Vagina (tissue), 2 donors: ENCODE data around the gene CAPN15. TPM values are rescaled to one million over a fixed set of nuclear protein-coding genes. Genes with fewer than 3 reads are reported as not detected.

Experiments
- DNase-seq, 2 donors: peaks; one replicate each; pipeline ENCODE4 v3.0.0-alpha.2; 2017; ENCODE audit errors: extremely low spot score in 2 of 2
- H3K27ac ChIP-seq: fragments of 200-600 bp; sonication (generic); one replicate; pipeline ENCODE4 v1.5.1; 2019
- H3K27me3 ChIP-seq: fragments of 200-600 bp; sonication (generic); one replicate; pipeline ENCODE4 v1.5.1; 2019
- H3K36me3 ChIP-seq, 2 donors: fragments of 200-600 bp; sonication (generic); one replicate each; pipeline ENCODE4 v1.5.1; 2017 to 2019
- H3K4me1 ChIP-seq: fragments of 200-600 bp; sonication (generic); one replicate; pipeline ENCODE4 v1.5.1; 2019
- H3K4me3 ChIP-seq, 2 donors: fragments of 200-600 bp; sonication (generic); 1 replicate in 1 of 2; 2 replicates in 1 of 2; pipeline ENCODE4 v1.5.1; 2016 to 2019
- H3K9me3 ChIP-seq: fragments of 200-600 bp; sonication (generic); one replicate; pipeline ENCODE4 v1.5.1; 2019
- CTCF ChIP-seq, 3 experiments: fragments of 450-650 bp in 2 of 3; fragments of 200-600 bp in 1 of 3; sonication (generic) in 1 of 3; IDR thresholded peaks; one replicate each; pipeline ENCODE4 v1.5.1; 2017 to 2019; ENCODE audit warnings: antibody characterized with exemption in 3 of 3, mild to moderate bottlenecking in 2 of 3, moderate library complexity in 2 of 3
- POLR2A ChIP-seq, 2 donors: fragments of 450-650 bp; IDR thresholded peaks; one replicate each; pipeline ENCODE4 v1.6.1; 2017; ENCODE audit warnings: antibody characterized with exemption in 2 of 2, mild to moderate bottlenecking in 2 of 2, moderate library complexity in 2 of 2
- POLR2AphosphoS5 ChIP-seq, 2 donors: sonication (generic); formaldehyde crosslinking; IDR thresholded peaks; one replicate each; pipeline ENCODE4 v1.9.0; 2017; ENCODE audit warnings: antibody characterized with exemption in 2 of 2, mild to moderate bottlenecking in 2 of 2, low read depth in 1 of 2; ENCODE audit not compliant: insufficient read depth in 1 of 2
- intact Hi-C: fragments of 100-400 bp; cut with DNase I; formaldehyde crosslinking; loops from one replicate; pipeline ENCODE4 v1.15.1; 2023
- total RNA-seq: library from RNA; depleted of rRNA; stranded (reverse); fragments of >200 nt; gene quantifications from one replicate; pipeline ENCODE4 v1.2.3, GENCODE V29; 2016

The CAPN15 gene
- total RNA-seq, 1 donor from 2014 or later, result 38.3 TPM

DNA sequence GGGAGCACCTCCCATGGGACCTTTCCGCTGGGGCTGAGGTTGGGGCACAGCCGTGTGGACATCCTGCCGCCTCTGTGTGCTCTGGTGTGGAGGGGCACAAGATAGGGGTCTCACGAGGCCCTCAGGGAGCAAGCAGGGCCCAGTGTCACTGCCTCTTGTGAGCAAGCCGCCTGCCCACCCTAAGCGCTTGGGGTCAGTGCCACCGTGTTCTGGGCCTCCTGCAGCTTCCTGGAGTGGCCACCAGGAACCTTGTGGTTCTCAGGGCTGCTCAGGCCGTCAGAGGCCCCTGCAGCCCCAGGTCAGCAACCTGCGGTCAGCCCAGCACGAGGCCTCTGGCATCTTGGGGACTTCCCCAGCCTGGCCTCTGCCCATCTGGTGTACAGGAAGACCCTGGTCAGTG, 13.6 kb upstream of the CAPN15 start:
- no peaks in the 10 kb centered on the region for H3K27me3 ChIP-seq
- intact Hi-C loops, result no loop called here

GRCh38 chr16:515175-515938, 12.2 kb upstream of the CAPN15 start:
- Histone ChIP-seq H3K27me3 (no peaks in the 10 kb centered on the region), H3K27ac (no peak overlapping the region), H3K4me1 (no peaks in the 10 kb centered on the region), H3K36me3 (peaks cover 0 to 30% of the 10 kb centered on the region in 2 donors), H3K9me3 (no peaks in the 10 kb centered on the region), H3K4me3 (no peak overlapping the region)
- TF ChIP-seq CTCF (IDR thresholded peaks at IDR 0.05), result no peak
- no peak for TF ChIP-seq POLR2AphosphoS5 (IDR thresholded peaks at IDR 0.05; ENCODE audit: insufficient read depth in 1 of 2, low read depth in 1 of 2)
- TF ChIP-seq POLR2A (IDR thresholded peaks at IDR 0.05), result no peak
- intact Hi-C loops, result no loop called here
- no peak for DNase-seq

More for the DNA sequence above, 13.6 kb upstream of the CAPN15 start:
- Histone ChIP-seq H3K4me1 (no peaks in the 10 kb centered on the region), H3K4me3 (no peak overlapping the region), H3K36me3 (peaks cover 0 to 23% of the 10 kb centered on the region in 2 donors), H3K9me3 (no peaks in the 10 kb centered on the region), H3K27ac (no peak overlapping the region)
- TF ChIP-seq POLR2A (IDR thresholded peaks at IDR 0.05), result no peak
- no peak for DNase-seq

DNA sequence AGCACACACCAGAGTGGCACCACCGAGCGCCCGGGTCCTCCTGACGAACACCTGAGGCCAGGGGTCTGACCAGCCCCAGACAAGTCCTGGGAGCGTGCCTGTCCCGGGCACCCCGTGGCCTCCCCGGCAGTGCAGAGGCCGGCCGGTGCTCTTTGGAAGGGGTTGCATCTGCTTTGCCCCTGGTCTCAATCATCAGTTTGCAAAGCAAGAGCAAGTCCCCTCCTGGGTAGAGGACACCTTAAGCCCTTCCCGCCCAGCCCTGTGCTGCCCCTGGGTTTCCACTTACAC, 11.6 kb upstream of the CAPN15 start:
- Histone ChIP-seq H3K4me1 (no peaks in the 10 kb centered on the region), H3K27me3 (no peaks in the 10 kb centered on the region), H3K4me3 (no peak overlapping the region), H3K27ac (no peak overlapping the region), H3K9me3 (no peaks in the 10 kb centered on the region), H3K36me3 (peaks cover 0 to 35% of the 10 kb centered on the region in 2 donors)
- no peak for DNase-seq
- TF ChIP-seq POLR2AphosphoS5 (IDR thresholded peaks at IDR 0.05; ENCODE audit: insufficient read depth in 1 of 2, low read depth in 1 of 2) (no peak), CTCF (IDR thresholded peaks at IDR 0.05) (no peak), POLR2A (IDR thresholded peaks at IDR 0.05) (no peak)
- intact Hi-C loops, result no loop called here

GRCh38 chr16:516301-516700, 11.2 kb upstream of the CAPN15 start:
- intact Hi-C loops, result no loop called here
- TF ChIP-seq CTCF (IDR thresholded peaks at IDR 0.05), result no peak
- TF ChIP-seq POLR2AphosphoS5 (IDR thresholded peaks at IDR 0.05; ENCODE audit: insufficient read depth in 1 of 2, low read depth in 1 of 2), result no peak

DNA sequence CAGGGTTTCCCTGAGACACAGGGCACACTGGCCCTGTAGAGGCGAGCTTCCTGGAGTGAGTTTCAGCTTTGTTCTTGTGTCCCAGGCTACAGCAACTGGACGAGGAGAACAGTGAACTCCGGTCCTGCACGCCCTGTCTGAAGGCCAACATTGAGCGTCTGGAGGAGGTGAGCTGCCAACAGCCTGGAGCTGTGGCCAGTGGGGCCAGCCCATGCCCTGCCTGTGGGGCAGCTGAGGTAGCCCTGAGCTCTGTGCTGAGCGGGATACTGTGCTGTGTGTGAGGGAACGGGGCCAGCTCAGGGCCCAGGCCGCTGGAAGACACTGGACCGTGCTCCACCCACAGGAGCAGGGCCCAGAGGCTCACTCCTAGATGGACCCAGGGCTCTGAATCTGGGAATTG, 8.7 kb upstream of the CAPN15 start:
- no peak overlapping the region for H3K4me3 ChIP-seq
- peaks cover 0 to 39% of the 10 kb centered on the region in 2 donors for H3K36me3 ChIP-seq
- no peak overlapping the region for H3K27ac ChIP-seq
- intact Hi-C loops, result no loop called here
- H3K27me3 ChIP-seq, result no peaks in the 10 kb centered on the region
- H3K9me3 ChIP-seq, result no peaks in the 10 kb centered on the region
- H3K4me1 ChIP-seq, result no peaks in the 10 kb centered on the region
- no peak for DNase-seq
- TF ChIP-seq POLR2A (IDR thresholded peaks at IDR 0.05), result no peak
- no peak for TF ChIP-seq POLR2AphosphoS5 (IDR thresholded peaks at IDR 0.05; ENCODE audit: insufficient read depth in 1 of 2, low read depth in 1 of 2)
- no peak for TF ChIP-seq CTCF (IDR thresholded peaks at IDR 0.05)

More at GRCh38 chr16:516301-516700, 11.2 kb upstream of the CAPN15 start:
- Histone ChIP-seq H3K36me3 (peaks cover 0 to 39% of the 10 kb centered on the region in 2 donors), H3K4me3 (no peak overlapping the region), H3K4me1 (no peaks in the 10 kb centered on the region), H3K27ac (no peak overlapping the region), H3K9me3 (no peaks in the 10 kb centered on the region), H3K27me3 (no peaks in the 10 kb centered on the region)
- DNase-seq, result no peak
